Ishikawa (cell line): Measurements from ENCODE around the gene AZU1.
A peak's percentile ranks its signal among the peaks of the same experiment; 100 is the strongest.

Experiments
- CEBPB ChIP-seq: IDR thresholded peaks from 2 replicates; pipeline ENCODE4 v1.6.1; 2012
- CREB1 ChIP-seq: IDR thresholded peaks from 2 replicates; pipeline ENCODE4 v1.6.1; 2012; ENCODE audit warnings: low read depth
- EGR1 ChIP-seq: IDR thresholded peaks from 2 replicates; pipeline ENCODE4 v1.6.1; 2012
- EP300 ChIP-seq: IDR thresholded peaks from 2 replicates; pipeline ENCODE4 v1.6.1; 2012; ENCODE audit warnings: borderline replicate concordance
- FOXM1 ChIP-seq: IDR thresholded peaks from 2 replicates; pipeline ENCODE4 v1.6.1; 2012; ENCODE audit warnings: low read depth, borderline replicate concordance
- MAX ChIP-seq: IDR thresholded peaks from 2 replicates; pipeline ENCODE4 v1.6.1; 2012
- NFIC ChIP-seq: IDR thresholded peaks from 2 replicates; pipeline ENCODE4 v1.6.1; 2012
- RAD21 ChIP-seq: IDR thresholded peaks from 2 replicates; pipeline ENCODE4 v1.6.1; 2012; ENCODE audit warnings: low read depth
- REST ChIP-seq: IDR thresholded peaks from 2 replicates; pipeline ENCODE4 v1.6.1; 2012; ENCODE audit warnings: low read depth, mild to moderate bottlenecking
- TAF1 ChIP-seq: IDR thresholded peaks from 2 replicates; pipeline ENCODE4 v1.6.1; 2012; ENCODE audit warnings: low read depth, mild to moderate bottlenecking
- TCF12 ChIP-seq: IDR thresholded peaks from 2 replicates; pipeline ENCODE4 v1.6.1; 2012; ENCODE audit warnings: low read depth
- TEAD4 ChIP-seq: IDR thresholded peaks from 2 replicates; pipeline ENCODE4 v1.6.1; 2012
- YY1 ChIP-seq: IDR thresholded peaks from 2 replicates; pipeline ENCODE4 v1.6.1; 2012; ENCODE audit warnings: low read depth
- ZBTB7A ChIP-seq: IDR thresholded peaks from 2 replicates; pipeline ENCODE4 v1.6.1; 2012; ENCODE audit warnings: low read depth
- TF ChIP-seq, protein P1 (sequence below): IDR thresholded peaks from 2 replicates; pipeline ENCODE4 v1.6.1; 2012

Gene AZU1

GRCh38 chr19:870963-871401, 43.3 kb downstream of the AZU1 start:
- TF ChIP-seq RAD21, result no peak
- TF ChIP-seq NFIC, result peak; percentile 71

DNA sequence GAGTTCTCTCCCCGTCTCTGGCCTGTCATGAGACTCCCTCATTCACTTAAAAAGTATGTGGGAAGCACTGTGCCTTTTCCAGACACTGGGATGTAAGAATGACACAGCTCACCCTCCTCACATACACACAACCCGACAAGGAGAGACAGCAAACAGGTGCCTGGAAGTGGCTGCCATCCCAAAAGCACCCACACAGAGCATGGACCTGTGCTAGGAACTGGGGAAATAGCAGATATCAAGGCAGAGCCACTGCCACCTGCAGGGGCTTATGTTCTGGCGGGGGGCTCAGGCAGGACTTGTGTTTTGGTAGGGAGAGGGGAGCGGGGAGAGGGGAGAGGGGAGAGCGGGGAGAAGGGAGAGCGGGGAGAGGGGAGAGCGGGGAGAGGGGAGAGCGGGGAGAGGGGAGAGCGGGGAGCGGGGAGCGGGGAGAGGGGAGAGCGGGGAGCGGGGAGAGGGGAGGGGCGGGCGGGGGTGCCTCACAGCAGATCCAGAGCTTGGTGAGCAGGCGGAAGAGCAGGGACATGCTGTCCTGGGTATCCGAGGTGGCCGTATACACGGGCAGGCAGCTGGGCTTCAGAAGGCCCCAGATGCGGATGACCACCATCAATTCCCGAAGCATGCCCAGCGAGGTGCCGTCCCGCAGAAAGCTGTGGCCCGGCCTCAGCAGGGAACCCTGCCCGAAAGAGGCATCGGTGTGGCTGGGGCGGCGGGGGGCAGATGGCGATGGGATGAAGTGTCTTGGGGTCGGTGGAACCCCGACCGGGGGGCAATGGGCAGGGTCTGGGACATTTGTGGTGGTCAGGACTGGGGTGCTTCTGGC, 44.0 kb downstream of the AZU1 start:
- no peak for TF ChIP-seq NFIC
- TF ChIP-seq REST, result no peak
- no peak for TF ChIP-seq EGR1
- TF ChIP-seq FOXM1, result no peak
- no peak for TF ChIP-seq TAF1
- no peak for TF ChIP-seq RAD21
- no peak for TF ChIP-seq TEAD4
- TF ChIP-seq, protein P1, sequence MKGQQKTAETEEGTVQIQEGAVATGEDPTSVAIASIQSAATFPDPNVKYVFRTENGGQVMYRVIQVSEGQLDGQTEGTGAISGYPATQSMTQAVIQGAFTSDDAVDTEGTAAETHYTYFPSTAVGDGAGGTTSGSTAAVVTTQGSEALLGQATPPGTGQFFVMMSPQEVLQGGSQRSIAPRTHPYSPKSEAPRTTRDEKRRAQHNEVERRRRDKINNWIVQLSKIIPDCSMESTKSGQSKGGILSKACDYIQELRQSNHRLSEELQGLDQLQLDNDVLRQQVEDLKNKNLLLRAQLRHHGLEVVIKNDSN, result no peak
- no peak for TF ChIP-seq TCF12
- no peak for TF ChIP-seq YY1
- TF ChIP-seq MAX, result no peak
- no peak for TF ChIP-seq EP300
- no peak for TF ChIP-seq CEBPB
- no peak for TF ChIP-seq CREB1
- no peak for TF ChIP-seq ZBTB7A

GRCh38 chr19:872266-872951, 44.8 kb downstream of the AZU1 start:
- no peak for TF ChIP-seq EGR1
- no peak for TF ChIP-seq FOXM1
- TF ChIP-seq CEBPB, result no peak
- TF ChIP-seq REST, result no peak
- TF ChIP-seq YY1, result no peak
- TF ChIP-seq MAX, result no peak
- no peak for TF ChIP-seq ZBTB7A
- TF ChIP-seq, protein P1, result no peak
- TF ChIP-seq NFIC, result no peak
- no peak for TF ChIP-seq TEAD4
- no peak for TF ChIP-seq TCF12
- no peak for TF ChIP-seq CREB1
- no peak for TF ChIP-seq TAF1
- TF ChIP-seq RAD21, result no peak
- TF ChIP-seq EP300, result no peak

DNA sequence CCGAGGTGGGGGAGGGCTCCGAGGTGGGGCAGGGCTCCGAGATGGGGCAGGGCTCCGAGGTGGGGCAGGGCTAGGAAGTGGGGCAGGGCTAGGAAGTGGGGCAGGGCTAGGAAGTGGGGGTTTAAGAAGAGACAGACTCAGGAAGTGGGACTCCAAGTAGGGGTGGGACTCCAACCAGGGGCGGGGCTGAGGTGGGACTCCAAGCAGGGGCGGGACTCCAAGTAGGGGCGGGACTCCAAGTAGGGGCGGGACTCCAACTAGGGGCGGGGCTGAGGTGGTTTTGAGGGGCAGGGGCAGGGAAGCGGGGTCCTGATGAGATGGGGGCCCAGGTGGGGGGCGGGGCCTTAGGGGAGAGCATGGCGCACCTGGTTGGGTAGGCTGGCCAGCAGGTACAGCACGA, 45.4 kb downstream of the AZU1 start:
- no peak for TF ChIP-seq EGR1
- no peak for TF ChIP-seq TCF12
- TF ChIP-seq EP300, result no peak
- no peak for TF ChIP-seq CEBPB

DNA sequence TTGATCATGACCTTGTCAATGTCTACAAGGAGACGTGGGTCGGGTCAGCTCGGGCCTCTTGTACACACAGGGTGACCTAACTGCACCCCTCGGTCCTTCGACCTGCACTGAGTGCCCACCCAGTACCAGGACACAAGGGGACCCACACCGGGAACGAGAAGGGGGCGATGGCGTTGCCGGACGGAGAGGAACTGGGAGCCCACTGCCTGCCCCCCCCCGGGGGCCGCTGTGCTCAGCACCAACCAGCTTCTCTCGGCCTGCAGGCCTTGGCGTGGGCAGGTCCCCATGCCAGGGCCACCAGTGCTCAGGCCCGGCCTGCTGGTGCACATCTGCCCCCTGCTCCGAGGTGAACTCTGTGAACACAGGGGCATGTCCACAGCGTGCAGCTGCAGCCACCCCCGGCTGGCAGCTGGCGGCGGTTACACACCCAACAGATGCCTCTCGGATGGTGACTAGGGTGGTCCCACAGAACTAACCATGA, 46.0 kb downstream of the AZU1 start:
- no peak for TF ChIP-seq EGR1
- TF ChIP-seq FOXM1, result no peak
- no peak for TF ChIP-seq TEAD4
- no peak for TF ChIP-seq REST
- TF ChIP-seq RAD21, result no peak
- no peak for TF ChIP-seq TCF12
- no peak for TF ChIP-seq EP300
- TF ChIP-seq CEBPB, result no peak
- TF ChIP-seq NFIC, result no peak
- TF ChIP-seq CREB1, result no peak
- TF ChIP-seq MAX, result no peak
- no peak for TF ChIP-seq YY1
- TF ChIP-seq ZBTB7A, result no peak
- TF ChIP-seq, protein P1, result no peak
- TF ChIP-seq TAF1, result no peak
